Amniotic epithelial cell (primary cell): Measurements from ENCODE around the gene TGFBI.
"Not testable (repeated sequence)": the region's sequence is repeated elsewhere in the genome, so short reads cannot be mapped to it uniquely, and the experiment has no call there.

Experiments used
- DNase-seq: peaks from one replicate; pipeline ENCODE4 v3.0.0-alpha.2; 2010; ENCODE audit warnings: low read depth

TGFBI gene

GRCh38 chr5:136027311-136027710 lies 1.5 kb upstream of the TGFBI start:
- DNase-seq = no peak

- DNase-seq = no peak
Measured at GRCh38 chr5:136028090-136028489, 698 bp upstream of the TGFBI start.

GRCh38 chr5:136030252-136030651 lies 1.5 kb downstream of the TGFBI start:
- no peak for DNase-seq

- DNase-seq = no peak
Measured at GRCh38 chr5:136030956-136031611, 2.3 kb downstream of the TGFBI start.

- no peak for DNase-seq
Measured at GRCh38 chr5:136031711-136032110, 2.9 kb downstream of the TGFBI start.

- DNase-seq = peak; percentile 85
Measured at GRCh38 chr5:136032564-136032963, 3.8 kb downstream of the TGFBI start.

- no peak for DNase-seq
Measured at GRCh38 chr5:136033234-136033633, 4.4 kb downstream of the TGFBI start.

DNA sequence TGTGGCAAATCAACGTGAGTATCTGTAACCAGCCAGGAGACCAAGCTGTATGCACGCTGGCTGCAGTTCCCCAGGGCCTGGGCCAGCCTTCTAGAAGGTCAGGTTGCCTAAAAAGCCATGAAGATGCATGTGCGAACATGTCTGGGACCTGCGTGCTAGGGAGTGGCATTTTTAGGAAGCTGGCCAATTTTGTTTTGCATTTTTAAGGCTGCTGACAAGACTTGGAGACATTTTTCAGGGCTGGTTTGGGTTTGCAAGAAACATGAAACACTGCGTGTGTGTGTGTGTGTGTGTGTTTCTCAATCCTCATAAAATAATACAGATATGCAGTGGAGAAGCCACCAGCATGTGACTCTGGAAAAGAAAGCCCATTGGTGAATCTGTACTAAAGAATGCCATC lies 5.1 kb downstream of the TGFBI start:
- DNase-seq = peak; percentile 54

DNA sequence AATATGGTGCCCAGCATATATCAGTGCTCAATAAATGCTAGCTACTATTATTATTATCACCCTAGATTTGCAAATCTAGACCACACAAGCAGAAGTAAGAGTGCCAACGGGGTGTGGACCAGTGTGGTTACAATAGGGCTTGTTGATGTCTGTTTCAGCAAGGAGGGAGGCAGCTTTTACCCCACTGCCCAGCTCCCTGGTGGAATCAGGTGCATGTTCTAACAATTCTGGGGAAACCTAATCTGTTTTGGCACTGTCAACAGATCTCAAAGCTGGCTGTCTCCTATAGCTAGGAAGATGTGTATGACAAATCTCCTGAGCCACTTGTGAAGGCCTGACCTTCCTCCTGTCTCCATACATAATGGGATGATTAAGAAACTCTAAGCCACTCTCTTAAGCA lies 5.7 kb downstream of the TGFBI start:
- DNase-seq = no peak

DNA sequence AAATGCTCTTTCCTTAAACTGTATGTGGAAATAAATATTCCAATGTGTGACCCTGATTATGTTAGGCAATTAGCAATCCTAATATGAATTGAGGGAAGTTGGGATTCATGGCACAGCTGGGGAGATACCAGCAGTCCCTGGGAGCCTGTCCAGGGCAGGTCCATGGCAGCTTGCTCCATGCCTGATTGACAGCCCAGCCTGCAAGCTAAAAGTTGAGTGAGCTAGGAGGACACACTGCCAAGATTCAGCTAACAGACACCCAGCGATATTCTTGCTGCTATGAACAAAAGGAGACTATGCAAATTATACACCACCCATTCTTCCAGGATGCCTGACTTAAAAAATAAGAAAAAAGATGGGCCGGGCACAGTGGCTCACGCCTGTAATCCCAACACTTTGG lies 6.2 kb downstream of the TGFBI start:
- no peak for DNase-seq

GRCh38 chr5:136035837-136036236 lies 7.0 kb downstream of the TGFBI start:
- no peak for DNase-seq

DNA sequence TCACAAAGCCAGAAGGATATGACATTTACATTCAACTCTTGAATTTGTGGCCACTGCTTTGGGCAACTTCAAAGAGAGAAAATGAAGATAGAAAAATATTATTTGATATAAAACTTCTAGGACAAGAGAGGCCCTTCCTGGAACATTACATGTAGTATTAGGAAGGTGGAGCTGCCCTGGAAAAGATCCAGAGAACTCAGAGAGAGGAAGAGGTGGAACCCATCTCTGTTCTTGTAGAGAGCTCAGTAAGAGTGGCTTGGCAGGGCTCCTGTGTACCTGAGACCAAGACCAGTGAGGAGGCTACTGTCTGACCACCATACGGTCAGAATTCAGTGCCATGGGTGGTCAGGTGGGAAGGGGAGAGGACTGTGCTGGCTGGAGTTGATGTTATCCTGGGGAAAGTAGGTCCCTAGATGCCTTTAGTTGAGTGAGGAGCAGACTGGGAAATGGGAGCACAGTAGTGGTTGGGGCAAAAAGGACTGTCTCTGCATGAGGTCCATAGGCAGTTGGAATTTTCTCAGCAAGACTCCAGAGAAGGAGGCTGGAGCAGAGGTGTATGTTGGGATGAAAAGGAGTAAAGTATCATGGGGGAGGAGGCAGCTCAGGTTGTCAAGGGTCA lies 7.6 kb downstream of the TGFBI start:
- DNase-seq = no peak

- DNase-seq = peak; percentile 48
Measured at GRCh38 chr5:136037001-136037705, 8.4 kb downstream of the TGFBI start.

- DNase-seq = peak; percentile 89
Measured at GRCh38 chr5:136038635-136039034, 9.8 kb downstream of the TGFBI start.

- no peak for DNase-seq
Measured at GRCh38 chr5:136039202-136039601, 10.4 kb downstream of the TGFBI start.

DNA sequence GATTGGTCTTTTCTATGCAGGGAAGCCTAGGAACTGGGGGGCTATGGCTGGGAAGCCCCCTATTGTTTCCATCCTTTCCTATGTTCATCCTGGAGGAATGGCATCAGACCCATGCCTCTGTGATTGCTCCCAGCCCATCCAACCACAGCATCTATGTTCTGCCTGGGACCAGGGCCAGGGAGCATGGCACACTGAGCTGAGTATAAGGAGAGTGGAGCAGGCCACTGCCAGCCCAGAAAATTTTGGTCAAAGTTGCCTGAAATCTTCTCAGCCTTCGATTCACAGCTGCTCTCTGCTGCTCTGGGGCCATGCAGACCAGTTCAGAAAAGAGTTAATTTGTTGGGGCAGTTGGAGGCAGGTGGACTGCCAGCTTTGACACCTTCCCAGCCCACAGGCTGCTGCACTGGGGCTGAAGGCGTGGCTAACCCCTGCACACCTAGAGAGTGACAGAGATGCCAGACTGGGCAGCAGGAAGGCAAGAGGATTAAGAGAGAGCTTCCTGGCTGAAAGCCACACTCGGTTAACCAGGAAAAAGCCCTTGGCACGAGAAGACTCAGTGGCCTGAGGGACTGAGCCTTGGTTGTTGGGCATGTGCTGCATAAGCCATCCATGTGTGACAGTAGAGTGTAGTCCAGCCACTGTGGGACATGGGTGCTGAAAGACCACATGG lies 12.1 kb downstream of the TGFBI start:
- DNase-seq = no peak

DNA sequence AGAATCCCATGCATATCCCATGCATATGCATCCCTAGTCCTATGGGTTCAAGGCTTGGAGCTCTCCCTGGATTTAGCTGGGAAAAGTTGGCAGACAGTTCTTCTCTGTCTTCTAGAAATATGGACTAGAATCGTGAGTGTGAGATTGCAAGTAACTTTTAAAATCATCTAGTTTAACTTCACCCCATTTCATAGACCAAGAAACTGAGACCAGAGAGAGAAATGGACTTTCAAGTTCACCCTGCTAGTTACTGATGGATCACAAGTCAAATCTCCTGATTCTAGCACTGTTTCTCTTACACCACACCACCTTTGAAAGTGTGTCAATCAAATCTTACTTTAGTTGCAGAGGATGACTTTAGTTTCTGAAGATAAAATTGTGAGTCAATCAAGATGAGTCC lies 13.4 kb downstream of the TGFBI start:
- no peak for DNase-seq

DNA sequence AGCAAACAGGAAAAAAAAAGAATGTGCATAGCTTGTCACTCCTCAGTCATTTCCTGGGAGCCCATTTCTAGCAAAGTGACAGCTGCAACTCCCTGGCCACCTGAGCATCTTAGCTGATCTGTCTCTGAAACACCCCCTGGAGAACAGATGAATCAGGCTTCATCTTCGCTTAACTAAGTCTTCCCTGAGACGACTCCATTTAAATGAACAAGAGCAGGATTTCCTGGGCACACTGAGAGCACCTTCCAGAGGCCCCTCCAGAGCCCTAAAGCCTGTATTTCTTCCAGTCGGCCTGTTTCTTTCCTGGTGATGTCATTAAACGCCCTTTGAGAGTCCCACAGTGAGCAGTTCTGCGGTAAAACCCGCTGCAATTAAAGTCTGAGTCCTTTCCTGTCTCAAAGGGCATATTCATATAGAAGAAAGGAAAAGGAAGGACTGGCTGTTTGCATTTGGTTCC lies 13.9 kb downstream of the TGFBI start:
- DNase-seq = peak; percentile 57

DNA sequence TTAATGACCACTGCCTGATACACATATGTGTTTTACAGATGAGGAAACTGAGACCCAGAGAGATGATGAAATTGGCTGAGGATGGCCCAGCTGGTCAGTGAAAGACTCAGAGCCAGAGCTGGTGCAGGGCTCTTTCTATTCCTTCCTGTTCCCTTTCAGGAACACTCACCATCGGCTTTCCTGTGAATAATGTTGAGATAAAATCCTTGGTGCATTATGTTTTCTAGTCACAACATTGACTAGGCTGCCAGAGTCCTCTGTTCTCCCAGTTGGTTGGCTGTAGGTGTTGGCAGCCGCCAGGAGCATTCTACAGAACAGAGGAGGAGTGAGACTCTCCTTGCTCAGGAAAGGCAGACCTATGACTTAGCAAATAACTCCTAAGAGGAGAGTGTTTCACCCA lies 14.8 kb downstream of the TGFBI start:
- no peak for DNase-seq

DNA sequence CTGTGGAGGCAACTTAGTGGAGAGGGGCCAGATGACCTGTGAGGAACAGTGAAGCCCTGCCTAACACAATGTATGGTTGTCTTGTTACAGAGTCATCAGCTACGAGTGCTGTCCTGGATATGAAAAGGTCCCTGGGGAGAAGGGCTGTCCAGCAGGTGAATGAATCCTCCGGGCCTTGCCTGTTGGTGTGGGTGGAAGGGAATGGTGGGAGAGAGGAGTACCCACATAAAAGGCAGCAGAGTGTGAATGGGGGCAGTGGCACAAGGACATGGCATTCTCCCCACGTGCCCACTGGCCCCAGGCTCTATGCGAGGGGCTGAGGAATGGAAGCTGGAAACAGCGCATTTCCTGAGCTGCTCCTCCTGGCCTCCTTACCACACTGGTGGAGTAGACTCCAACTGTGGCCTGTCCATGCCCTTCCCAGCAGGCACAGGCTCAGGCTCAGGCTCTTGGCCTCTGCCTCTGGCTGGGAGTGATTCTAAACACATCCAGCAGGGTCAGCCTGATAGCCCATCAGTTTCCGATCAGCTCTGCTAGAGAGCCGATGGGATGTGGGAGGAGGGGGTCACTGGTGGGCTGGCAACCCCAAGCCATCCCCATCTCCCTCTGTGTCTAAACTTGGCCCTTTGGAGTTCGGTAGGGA lies 15.3 kb downstream of the TGFBI start:
- DNase-seq = no peak

DNA sequence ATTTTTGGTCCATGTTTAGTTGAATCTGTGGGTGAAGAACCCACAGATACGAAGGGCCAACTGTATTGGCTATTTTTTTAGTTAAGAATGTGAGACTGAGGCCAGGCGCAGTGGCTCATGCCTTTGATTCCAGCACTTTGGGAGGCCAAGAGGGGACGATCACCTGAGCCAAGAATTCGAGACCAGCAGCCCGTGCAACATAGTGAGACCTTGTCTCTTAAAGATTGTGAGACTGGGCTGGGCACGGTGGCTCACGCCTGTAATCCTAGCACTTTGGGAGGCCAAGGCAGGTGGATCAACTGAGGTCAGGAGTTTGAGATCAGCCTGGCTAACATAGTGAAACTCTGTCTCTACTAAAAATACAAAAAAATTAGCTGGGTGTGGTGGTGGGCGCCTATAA lies 16.2 kb downstream of the TGFBI start:
- DNase-seq = not testable (repeated sequence)

DNA sequence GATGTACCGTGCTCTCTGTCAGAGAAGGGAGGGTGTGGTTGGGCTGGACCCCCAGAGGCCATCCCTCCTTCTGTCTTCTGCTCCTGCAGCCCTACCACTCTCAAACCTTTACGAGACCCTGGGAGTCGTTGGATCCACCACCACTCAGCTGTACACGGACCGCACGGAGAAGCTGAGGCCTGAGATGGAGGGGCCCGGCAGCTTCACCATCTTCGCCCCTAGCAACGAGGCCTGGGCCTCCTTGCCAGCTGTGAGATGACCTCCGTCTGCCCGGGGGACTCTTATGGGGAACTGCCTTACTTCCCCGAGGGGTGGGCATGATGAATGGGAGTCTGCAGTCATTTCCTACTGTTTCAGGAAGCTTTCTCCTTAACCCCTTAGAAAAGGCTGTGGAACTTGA lies 17.5 kb downstream of the TGFBI start:
- no peak for DNase-seq
